ENCODE measurements around the gene HAPSTR1. TPM values are rescaled to one million over a fixed set of nuclear protein-coding genes. Genes with fewer than 3 reads are reported as not detected.

The HAPSTR1 gene
- total RNA-seq, 1 experiment from 2014 or later = 85.2 TPM

GRCh38 chr16:9134739-9135138, 43.3 kb downstream of the HAPSTR1 start:
- Histone ChIP-seq H3K79me1 (ENCODE audit: insufficient read depth, low read depth, low read length, poor library complexity, severe bottlenecking) (no peaks in the 10 kb centered on the region), H3K23me2 (ENCODE audit: insufficient read length, low read depth, low read length, poor library complexity, severe bottlenecking) (no peaks in the 10 kb centered on the region), H4K20me1 (ENCODE audit: control insufficient read depth, insufficient read depth, insufficient read length) (no peaks in the 10 kb centered on the region), H2BK120ac (ENCODE audit: low read depth, low read length, poor library complexity, severe bottlenecking) (no peak overlapping the region), H3K4me1 (ENCODE audit: insufficient read depth, low read length) (no peaks in the 10 kb centered on the region; the same call in 1 of the 2 replicates), H3K4me2 (ENCODE audit: insufficient read depth, insufficient read length, low read length) (no peak overlapping the region), H3K9me3 (ENCODE audit: control insufficient read depth, low read depth, low read length) (no peaks in the 10 kb centered on the region), H2BK12ac (ENCODE audit: insufficient read length, low read depth, low read length) (no peak overlapping the region), H3K56ac (ENCODE audit: insufficient read length, low read depth, low read length) (no peak overlapping the region), H3K27ac (ENCODE audit: insufficient read length, low read depth, low read length) (no peak overlapping the region), H3T11ph (ENCODE audit: low read length) (no peak overlapping the region), H3K27me3 (ENCODE audit: insufficient read depth, low read length) (no peaks in the 10 kb centered on the region), H2BK5ac (ENCODE audit: insufficient read length, low read length) (no peak overlapping the region), H4K91ac (ENCODE audit: insufficient read length, low read depth, low read length) (no peak overlapping the region), H3K9ac (ENCODE audit: extremely low read depth, insufficient read length, low read length) (no peak overlapping the region), H3K18ac (ENCODE audit: insufficient read length, low read depth, low read length) (no peak overlapping the region), H2AK5ac (ENCODE audit: insufficient read length, low read length) (no peak overlapping the region), H3K14ac (ENCODE audit: insufficient read depth, low read length) (no peak overlapping the region), H2BK15ac (ENCODE audit: low read depth, low read length) (no peak overlapping the region), H4K8ac (replicated peaks; ENCODE audit: insufficient read length, low read depth, low read length) (no peak overlapping the region), H4K5ac (ENCODE audit: insufficient read length, low read depth, low read length) (no peak overlapping the region), H2BK20ac (ENCODE audit: low read depth, low read length, poor library complexity, severe bottlenecking) (no peak overlapping the region), H3K23ac (ENCODE audit: insufficient read length, low read depth, low read length) (no peak overlapping the region), H3K4ac (ENCODE audit: low read depth, low read length) (no peak overlapping the region), H3K79me2 (ENCODE audit: insufficient read depth, low read length) (no peaks in the 10 kb centered on the region), H2AFZ (ENCODE audit: low read length) (no peak overlapping the region)
- Mint-ChIP-seq H3K9me3 (no peaks in the 10 kb centered on the region), H3K4me1 (peaks cover 11 to 12% of the 10 kb centered on the region in 2 experiments), H3K36me3 (ENCODE audit: insufficient read depth in 1 of 3, low read depth in 3 of 3) (0 out of 7 replicates have a peak, but pooled peaks cover 0 to 1% (median 0%) of the 10 kb centered on the region in 3 experiments), H3K4me3 (no peak overlapping the region), H3K27me3 (ENCODE audit: low read depth) (peaks cover 13% of the 10 kb centered on the region), H3K27ac (0 out of 7 replicates have a peak overlapping the region, but pooled peaks of 1 of the 3 experiments have one; percentile 70)
- no CpG with 5 or more reads among the region's 5 CpGs for WGBS (ENCODE audit: extremely low coverage, insufficient read length, low lambda C conversion rate)
- DNase-seq = peak; percentile 79
- peak; percentile 84 for TF ChIP-seq CTCF (conservative IDR thresholded peaks at IDR 0.05)

Data from H9 (cell line).